ENCODE measurements around the gene SNPH. TPM values are rescaled to one million over a fixed set of nuclear protein-coding genes. Genes with fewer than 3 reads are reported as not detected.

The SNPH gene
- total RNA-seq, 6 donors from 2014 or later, result 1.0 to 17.3 (median 2.4) TPM

DNA sequence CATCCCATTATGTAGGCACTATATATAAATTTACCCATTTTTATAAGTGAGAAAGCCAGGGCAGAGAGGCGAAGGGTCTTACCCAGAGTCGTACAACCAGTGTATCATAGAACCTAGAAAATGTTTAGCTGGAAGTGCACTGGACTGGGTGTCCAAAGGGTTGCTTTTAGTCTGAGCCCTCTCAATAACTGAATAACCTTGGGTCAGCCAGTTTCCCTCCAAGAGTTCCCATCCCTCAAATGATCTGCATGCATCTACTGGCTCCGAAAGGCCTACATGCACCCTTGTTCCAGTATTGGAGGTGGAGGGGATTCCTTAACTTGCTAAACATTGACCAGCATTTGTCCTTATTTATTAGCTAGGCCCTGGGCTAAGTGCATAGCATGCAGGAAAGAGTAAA is 3.8 kb downstream of the SNPH start:
- Histone ChIP-seq H3K27me3 (no peaks in the 10 kb centered on the region), H3K9me3 (no peaks in the 10 kb centered on the region), H3K4me3 (no peak overlapping the region), H3K4me1 (peaks cover 12 to 25% (median 14%) of the 10 kb centered on the region in 4 donors), H3K27ac (no peak overlapping the region), H3K36me3 (no peaks in the 10 kb centered on the region)
- ATAC-seq (ENCODE audit: low FRiP score in 2 of 2) (no peak), DNase-seq (no peak)
- WGBS, 2 donors, result 97 to 100% methylated on average over 3 of the region's 3 CpGs
- no peak for TF ChIP-seq POLR2AphosphoS5 (IDR thresholded peaks at IDR 0.05)
- TF ChIP-seq EP300 (IDR thresholded peaks at IDR 0.05), result no peak
- no peak for TF ChIP-seq POLR2A (IDR thresholded peaks at IDR 0.05)
- TF ChIP-seq, protein P1, sequence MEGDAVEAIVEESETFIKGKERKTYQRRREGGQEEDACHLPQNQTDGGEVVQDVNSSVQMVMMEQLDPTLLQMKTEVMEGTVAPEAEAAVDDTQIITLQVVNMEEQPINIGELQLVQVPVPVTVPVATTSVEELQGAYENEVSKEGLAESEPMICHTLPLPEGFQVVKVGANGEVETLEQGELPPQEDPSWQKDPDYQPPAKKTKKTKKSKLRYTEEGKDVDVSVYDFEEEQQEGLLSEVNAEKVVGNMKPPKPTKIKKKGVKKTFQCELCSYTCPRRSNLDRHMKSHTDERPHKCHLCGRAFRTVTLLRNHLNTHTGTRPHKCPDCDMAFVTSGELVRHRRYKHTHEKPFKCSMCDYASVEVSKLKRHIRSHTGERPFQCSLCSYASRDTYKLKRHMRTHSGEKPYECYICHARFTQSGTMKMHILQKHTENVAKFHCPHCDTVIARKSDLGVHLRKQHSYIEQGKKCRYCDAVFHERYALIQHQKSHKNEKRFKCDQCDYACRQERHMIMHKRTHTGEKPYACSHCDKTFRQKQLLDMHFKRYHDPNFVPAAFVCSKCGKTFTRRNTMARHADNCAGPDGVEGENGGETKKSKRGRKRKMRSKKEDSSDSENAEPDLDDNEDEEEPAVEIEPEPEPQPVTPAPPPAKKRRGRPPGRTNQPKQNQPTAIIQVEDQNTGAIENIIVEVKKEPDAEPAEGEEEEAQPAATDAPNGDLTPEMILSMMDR (IDR thresholded peaks at IDR 0.05), result no peak

DNA sequence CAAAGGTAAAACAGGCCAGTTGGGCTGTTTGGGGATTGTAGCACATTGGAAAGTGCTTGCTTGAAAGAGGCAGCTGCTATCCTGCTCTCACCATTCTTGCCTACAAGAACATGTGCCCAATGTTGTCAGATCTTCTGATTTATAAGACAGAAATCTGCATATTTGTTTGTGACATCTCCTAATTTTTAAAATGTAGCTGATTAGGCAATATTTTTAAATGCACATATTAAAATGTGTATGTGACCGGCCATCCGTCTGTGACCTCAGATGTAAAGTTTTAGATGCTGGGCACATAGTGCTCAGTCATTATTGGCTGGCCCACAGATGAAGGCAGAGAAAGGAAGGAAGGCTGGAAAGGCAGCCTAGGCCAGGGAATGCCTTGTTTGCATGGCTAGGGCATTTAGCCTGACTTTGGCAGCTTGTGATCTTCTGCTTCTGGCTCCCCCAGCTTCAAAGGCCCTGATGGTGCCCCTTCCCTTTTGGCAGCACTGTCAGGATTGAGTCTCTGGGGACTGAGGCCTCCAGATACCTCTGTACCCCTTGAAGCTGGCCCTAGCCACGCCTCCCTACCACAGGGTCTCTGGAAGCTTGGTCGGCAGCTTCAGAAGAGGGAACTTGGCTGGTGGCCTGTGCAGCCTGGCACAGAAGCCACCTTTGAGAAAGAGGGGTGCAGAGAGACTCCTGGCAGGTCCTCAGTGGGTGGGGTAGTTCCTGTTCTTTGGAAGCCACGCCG is 6.4 kb downstream of the SNPH start:
- DNase-seq (no peak), ATAC-seq (ENCODE audit: low FRiP score in 2 of 2) (no peak)
- Histone ChIP-seq H3K9me3 (no peaks in the 10 kb centered on the region), H3K4me1 (peaks cover 0 to 5% (median 1%) of the 10 kb centered on the region in 4 donors), H3K4me3 (no peak overlapping the region), H3K27me3 (no peaks in the 10 kb centered on the region), H3K36me3 (no peaks in the 10 kb centered on the region), H3K27ac (no peak overlapping the region)
- TF ChIP-seq EP300 (IDR thresholded peaks at IDR 0.05), result no peak
- no peak for TF ChIP-seq POLR2AphosphoS5 (IDR thresholded peaks at IDR 0.05)
- TF ChIP-seq, protein P1 (IDR thresholded peaks at IDR 0.05), result no peak
- TF ChIP-seq POLR2A (IDR thresholded peaks at IDR 0.05), result no peak
- WGBS, 2 donors, result 44 to 93% methylated on average over 2 to 6 of the region's 6 CpGs

DNA sequence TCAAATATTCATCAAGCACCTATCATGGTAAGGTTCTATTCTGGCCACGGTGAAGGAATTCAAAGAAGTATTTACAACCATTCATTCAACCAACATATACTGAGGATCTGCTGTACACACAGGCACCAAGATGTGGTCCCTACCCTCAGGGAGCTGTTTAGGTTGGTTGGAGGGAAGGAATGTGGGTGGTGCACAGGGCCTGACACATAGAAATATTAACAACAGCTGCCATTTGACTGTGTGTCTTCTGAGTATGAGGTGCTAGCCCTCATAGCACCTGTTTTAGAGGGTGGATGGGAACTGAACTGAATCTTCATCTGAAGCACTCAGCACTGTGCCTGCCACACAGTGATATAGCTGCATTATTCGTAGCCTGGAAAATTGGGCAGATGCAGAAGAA is 7.3 kb downstream of the SNPH start:
- ATAC-seq (ENCODE audit: low FRiP score in 2 of 2), result no peak
- WGBS, 2 donors, result 76 to 93% methylated on average over 2 of the region's 2 CpGs

DNA sequence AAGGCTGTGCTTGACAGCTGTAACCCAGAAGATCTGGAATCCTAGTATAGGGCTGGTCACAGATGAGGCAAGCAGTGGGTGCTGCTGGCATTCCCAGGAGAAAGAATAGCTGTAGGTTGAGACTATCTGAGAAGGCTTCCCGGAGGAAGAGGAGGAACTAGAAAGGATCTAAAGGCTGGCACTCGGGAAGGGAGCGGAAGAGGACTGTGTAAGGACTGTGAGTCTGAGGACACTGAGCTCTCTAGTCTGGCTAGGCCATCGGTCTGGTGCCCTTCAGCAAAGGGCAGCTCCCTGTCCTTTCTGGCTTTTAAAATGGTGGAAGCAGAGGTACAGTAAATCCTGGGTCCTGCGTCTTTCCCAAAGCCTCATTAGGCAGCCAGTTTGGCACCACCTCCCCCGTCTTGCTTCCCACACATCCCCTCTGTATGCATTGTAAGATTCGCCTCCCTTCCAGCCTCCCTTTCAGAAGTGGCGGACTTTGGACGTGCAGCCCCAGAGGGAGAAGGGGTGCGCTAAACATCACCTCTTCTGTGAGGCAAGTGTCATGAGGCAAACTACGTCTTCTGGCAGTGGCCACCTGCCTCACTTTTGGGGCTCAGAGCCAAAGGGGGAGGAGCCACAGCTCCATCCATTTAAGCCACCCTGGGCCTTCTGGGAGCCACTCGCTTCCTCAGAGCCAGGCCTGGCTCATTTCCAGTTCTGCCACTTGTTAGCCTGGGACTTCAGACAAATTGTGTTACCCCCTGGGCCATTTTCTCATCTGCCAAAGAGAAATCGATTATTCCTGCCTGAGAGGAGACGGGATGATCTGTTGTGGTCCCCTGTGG is 8.6 kb downstream of the SNPH start:
- no peaks in the 10 kb centered on the region for H3K27me3 ChIP-seq
- TF ChIP-seq, protein P1 (IDR thresholded peaks at IDR 0.05), result no peak
- TF ChIP-seq EP300 (IDR thresholded peaks at IDR 0.05), result no peak
- TF ChIP-seq POLR2A (IDR thresholded peaks at IDR 0.05), result no peak
- no peak for TF ChIP-seq POLR2AphosphoS5 (IDR thresholded peaks at IDR 0.05)
- WGBS, 2 donors, result 90 to 95% methylated on average over 12 to 14 of the region's 14 CpGs
- H3K9me3 ChIP-seq, result no peaks in the 10 kb centered on the region
- ATAC-seq (ENCODE audit: low FRiP score in 2 of 2) (no peak), DNase-seq (no peak)
- no peak overlapping the region for H3K4me3 ChIP-seq
- H3K36me3 ChIP-seq, result no peaks in the 10 kb centered on the region
- no peaks in the 10 kb centered on the region for H3K4me1 ChIP-seq
- H3K27ac ChIP-seq, result no peak overlapping the region

More for the DNA sequence above, 7.3 kb downstream of the SNPH start:
- no peaks in the 10 kb centered on the region for H3K27me3 ChIP-seq
- DNase-seq, result no peak
- no peak overlapping the region for H3K27ac ChIP-seq
- TF ChIP-seq, protein P1 (IDR thresholded peaks at IDR 0.05), result no peak
- no peak for TF ChIP-seq POLR2A (IDR thresholded peaks at IDR 0.05)
- TF ChIP-seq EP300 (IDR thresholded peaks at IDR 0.05), result no peak
- no peak for TF ChIP-seq POLR2AphosphoS5 (IDR thresholded peaks at IDR 0.05)
- no peaks in the 10 kb centered on the region for H3K9me3 ChIP-seq
- H3K4me1 ChIP-seq, result no peaks in the 10 kb centered on the region
- no peaks in the 10 kb centered on the region for H3K36me3 ChIP-seq
- no peak overlapping the region for H3K4me3 ChIP-seq

Measured in upper lobe of left lung (tissue), 6 donors.